Measurements from ENCODE around the gene SLC2A14.
A peak's percentile ranks its signal among the peaks of the same experiment; 100 is the strongest.
"Not testable (repeated sequence)": the region's sequence is repeated elsewhere in the genome, so short reads cannot be mapped to it uniquely, and the experiment has no call there.

SLC2A14 gene

GRCh38 chr12:7872566-7873319 lies at the start of gene SLC2A14:
Gene SLC2A14 (minus strand): TSS chr12:7872915. CDS start chr12:7869880, 3,035 bp downstream.
- no peak for DNase-seq

GRCh38 chr12:7921181-7921580 lies 48.5 kb upstream of the SLC2A14 start:
- not testable (repeated sequence) for DNase-seq

DNA sequence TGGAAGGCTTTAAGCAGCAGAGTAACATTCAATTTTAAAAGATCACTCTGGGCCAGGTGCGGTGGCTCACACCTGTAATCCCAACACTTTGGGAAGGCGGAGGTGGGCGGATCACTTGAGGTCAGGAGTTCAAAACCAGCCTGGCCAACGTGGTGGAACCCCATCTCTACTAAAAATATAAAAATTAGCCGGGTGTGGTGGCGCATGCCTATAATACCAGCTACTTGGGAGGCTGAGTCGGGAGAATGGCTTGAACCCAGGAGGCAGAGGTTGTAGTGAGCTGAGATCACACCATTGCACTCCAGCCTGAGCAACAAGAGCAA lies 45.5 kb upstream of the SLC2A14 start:
- not testable (repeated sequence) for DNase-seq

GRCh38 chr12:7917392-7918267 lies 44.9 kb upstream of the SLC2A14 start:
- DNase-seq = no peak

DNA sequence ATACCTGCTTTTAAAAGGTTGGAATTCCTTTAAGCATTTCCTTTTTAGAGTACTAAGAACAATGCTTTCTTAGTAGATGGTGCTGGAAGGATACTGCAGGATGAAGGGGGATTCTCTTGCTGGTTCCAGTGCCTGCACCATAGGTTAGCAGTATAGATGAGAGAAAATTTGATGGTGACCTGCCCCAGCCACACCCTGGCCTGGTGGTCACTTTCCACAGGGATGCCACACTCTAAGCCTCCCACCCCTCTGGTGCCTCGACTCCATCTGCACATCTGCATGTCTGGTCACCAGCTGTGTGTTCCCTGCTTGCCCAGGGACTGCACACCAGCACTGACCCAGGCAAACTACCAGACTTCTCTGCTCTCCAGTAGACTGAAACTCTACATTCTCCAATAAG lies 44.2 kb upstream of the SLC2A14 start:
- no peak for DNase-seq

DNA sequence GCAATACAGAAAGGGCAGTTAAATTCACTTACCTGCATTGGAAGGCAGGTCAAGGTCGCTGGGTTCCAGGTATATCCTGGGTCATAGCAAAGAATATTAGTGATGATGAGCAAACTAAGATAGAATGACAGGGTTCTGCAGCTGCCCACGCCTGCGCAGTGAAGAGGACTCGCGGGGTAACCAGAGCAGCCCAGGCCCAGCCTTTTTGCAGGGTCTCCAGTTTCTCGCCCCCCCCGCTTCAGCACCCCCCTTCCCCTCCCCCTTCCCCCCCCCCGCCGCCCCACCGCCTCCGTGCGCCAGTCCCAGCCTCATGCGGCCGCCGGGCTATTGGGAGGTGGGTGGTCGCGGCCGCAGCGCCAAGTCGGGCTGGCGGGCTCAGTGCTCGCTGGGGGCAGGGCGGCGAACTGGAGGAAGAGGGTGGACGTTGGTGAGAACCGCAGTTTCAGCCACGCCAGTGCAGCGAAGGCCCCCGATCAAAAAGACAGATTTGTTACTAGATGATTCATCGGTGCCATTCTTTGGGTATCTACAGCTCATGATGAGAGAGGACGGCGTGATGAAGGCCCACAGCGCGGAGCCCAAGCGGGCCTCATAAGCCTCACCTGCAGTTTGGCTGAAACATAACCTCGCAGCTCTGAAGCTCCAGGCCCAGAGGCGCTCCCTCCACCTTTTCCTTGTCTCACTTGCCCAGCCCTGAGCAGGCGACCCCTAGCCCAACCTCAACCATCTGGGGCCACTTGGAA lies 43.1 kb upstream of the SLC2A14 start:
- peak; percentile 13 for DNase-seq

DNA sequence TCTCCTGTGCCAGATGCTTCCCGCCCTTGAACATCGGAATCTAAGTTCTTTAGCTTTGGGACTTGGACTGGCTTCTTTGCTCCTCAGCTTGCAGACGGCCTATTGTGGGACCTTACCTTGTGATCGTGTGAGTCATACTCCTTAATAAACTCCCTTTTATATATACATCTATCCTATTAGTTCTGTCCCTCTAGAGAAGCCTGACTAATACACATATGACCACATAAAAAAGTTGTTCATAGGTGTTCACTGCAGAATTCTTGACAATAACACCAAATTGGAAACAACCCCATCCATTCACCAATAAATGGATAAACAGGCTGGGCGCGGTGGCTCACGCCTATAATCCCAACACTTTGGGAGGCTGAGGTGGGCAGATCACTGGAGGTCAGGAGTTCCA lies 37.4 kb upstream of the SLC2A14 start:
- not testable (repeated sequence) for DNase-seq

- no peak for DNase-seq
These were observed 34.3 kb upstream of the SLC2A14 start for GRCh38 chr12:7907009-7907408.

DNA sequence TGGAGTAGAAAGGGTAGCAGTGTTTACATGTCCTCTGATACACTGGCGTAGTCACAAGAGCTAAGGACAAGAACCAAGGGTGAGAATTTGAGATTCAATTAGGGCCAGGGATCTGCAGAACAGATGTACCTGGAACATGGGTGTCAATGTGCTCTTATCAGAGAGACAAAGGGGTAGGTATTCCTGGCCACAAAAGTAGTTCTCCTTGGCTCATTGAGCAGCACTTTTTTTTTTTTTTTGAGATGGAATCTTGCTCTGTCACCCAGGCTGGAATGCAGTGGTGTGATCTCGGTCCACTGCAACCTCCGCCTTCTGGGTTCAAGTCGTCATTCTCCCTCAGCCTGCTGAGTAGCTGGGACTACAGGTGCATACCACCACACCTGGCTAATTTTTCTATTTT lies 33.6 kb upstream of the SLC2A14 start:
- not testable (repeated sequence) for DNase-seq

DNA sequence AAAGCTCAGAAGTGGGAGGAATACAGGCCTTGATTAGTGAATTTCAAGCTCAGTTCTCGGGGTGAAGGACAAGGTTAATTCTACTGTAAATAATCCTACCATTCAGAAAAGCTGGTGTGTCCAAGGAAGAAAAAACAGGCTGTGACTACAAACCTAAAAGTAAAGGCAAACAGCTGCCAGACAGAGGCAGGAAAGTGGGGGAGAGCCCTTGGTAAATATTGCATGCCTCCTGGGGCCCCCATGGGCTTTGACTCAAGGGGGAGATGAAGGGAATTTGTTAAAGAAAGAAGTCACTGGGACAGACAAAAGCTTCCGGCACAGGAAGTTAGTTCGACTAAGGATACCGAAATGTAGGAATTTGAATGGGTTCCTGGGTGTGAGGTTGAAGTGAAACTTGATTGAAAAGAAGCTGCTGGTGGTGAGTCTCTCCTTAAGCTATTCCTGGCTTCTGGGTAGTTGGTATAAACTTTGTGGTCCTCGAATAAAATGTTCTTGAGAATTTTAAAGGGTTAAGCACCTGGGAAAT lies 32.9 kb upstream of the SLC2A14 start:
- DNase-seq = not testable (repeated sequence)

DNA sequence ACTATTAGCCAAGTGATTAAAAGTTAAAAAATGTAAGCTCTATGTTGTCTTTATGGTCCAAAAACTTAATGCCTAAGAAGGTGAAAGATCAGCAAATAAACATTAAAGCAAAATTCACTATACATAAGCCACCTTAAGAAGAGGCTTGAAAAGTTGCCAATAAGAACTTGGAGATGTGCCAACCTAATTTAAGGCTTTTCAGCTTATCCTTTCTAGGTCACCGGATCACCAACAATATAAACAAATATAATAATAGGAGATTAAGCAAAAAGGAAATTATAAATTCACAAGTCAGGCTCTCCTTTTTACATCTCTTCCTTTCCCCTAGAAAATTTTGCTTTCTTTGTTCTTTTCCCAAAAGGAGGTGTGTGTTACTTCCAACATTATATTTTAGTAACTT lies 32.4 kb upstream of the SLC2A14 start:
- no peak for DNase-seq

GRCh38 chr12:7902416-7902815 lies 29.7 kb upstream of the SLC2A14 start:
- DNase-seq = not testable (repeated sequence)

DNA sequence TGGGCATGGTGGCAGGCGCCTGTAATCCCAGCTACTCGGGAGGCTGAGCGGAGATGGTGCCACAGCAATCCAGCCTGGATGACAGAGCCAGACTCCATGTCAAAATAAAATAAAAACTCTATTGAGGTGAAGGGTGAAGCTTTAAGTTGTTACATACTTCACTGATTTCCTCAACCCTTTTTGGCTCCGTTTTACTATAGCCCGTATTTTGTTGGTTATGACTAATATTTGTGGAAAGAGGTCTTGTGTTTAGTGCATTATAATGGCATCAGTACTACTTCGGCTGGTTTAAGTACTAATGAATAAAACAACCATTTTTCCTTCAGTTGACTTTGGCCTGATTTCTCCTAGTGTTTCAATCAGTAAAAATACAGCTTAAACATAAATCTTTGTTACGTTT lies 27.0 kb upstream of the SLC2A14 start:
- no peak for DNase-seq

- DNase-seq = not testable (repeated sequence)
These were observed 24.0 kb upstream of the SLC2A14 start for GRCh38 chr12:7896726-7897125.

DNA sequence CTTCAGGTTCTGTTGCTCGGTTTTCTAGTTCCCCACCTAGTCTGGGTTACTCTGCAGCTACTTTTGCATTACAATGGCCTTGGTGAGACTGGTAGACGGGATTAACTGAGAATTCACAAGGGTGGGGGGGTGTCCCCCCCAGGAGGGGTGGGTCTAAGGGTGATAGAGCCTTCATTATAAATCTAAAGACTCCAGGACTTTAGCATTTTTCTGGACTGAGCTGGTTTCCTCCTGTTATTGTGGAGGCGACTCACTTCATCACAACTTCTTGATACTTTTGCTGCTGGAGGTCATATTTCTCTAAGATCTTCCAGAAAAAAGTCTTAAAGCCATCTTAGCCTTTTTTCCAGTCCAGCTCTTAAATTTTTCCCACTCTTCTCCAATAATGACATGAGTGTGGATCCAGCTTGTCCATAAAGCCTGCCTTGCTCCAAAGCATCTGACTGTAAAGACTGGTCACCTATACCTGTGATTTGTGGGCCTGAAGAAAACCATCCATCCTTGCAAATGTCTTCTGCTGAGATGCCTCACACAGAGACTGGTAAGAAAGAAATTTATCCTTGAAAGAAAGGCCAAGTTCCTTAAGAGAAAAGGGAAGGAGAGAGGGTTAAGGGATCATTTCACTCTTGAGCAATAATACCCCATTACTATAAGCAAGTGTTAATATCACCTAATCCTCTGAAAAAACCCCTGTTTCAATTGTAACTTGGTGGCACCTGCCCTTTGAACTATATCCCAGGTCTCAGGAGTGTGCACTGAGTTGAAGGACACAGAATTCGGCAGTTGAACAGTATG lies 19.7 kb upstream of the SLC2A14 start:
- no peak for DNase-seq

DNA sequence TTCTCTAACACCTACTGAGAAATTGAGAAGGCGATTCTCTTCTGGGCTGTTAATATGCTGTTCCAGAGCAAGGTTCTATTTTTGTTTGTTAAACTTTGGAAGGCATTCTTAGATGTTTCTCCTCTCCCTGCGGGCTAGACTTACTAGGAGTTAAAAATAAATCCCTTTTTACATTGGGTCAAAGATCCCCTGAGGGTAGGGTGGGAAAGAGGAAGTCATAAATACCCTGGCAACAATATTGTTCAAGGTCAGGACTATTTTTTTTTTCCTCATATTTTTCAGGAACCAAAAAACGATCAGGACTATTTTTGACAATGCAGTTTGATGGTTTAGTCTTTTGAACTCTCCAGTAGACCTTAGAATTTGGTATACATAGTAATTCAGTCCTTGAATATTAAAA lies 12.0 kb upstream of the SLC2A14 start:
- no peak for DNase-seq

- not testable (repeated sequence) for DNase-seq
These were observed 9.0 kb upstream of the SLC2A14 start for GRCh38 chr12:7881736-7882120.

- not testable (repeated sequence) for DNase-seq
These were observed 8.4 kb upstream of the SLC2A14 start for GRCh38 chr12:7880952-7881735.

DNA sequence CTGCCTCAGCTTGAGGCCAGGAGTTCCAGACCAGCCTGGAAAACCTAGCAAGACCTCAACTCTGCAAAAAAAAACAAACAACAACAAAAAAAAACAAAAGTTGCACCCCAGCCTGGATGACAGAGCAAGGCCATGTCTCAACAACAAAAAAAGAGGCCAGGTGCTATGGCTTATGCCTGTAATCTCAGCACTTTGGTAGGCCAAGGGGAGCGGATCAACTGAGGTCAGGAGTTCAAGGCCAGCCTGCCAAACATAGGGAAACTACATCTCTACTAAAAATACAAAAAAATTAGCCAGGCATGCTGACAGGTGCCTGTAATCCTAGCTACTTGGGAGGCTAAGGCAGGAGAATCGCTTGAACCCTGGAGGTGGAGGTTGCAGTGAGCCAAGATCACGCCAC lies 6.5 kb upstream of the SLC2A14 start:
- DNase-seq = no peak

- no peak for DNase-seq
These were observed 4.7 kb upstream of the SLC2A14 start for GRCh38 chr12:7877420-7877819.

GRCh38 chr12:7870335-7870734 lies 2.4 kb downstream of the SLC2A14 start:
- no peak for DNase-seq

DNA sequence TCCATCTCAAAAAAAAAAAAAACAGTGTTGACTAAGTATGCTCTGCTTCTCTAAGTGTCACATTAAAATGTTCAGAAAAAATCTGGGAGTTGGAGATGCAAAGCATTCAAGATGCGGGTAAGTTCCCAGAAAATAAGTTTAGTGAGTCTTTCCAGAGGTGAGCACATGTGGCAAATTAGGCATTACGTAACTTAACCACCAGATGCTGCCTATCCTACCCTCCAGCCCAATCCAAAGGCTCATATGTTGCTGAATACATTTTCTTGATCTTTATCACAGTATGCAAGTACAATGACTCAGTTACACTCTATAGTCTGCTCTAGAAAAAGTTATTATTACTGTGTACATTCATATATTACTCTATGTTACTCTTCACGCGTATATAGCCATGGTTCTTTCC lies 3.6 kb downstream of the SLC2A14 start:
- DNase-seq = no peak
